ENCODE data around the gene TBX18.

DNA sequence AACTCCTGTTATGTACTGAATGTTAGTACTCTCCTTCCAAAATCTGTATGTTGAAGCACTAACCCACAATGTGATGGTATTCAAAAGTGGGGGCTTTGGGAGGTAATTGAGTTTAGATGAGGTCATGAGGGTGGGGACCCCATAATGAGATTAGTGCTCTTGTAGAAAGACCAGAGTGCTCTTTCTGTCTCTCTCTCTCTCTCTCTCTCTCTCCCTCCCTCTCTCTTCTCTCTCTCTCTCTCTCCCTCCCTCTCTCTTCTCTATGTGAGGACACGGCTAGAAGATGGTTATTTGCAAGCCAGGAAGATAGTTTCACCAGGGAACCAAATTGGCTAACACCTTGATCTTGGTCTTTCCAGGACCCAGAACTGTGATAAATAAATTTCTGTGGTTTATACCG, 107.4 kb downstream of the TBX18 start:
- TF ChIP-seq POLR2A (IDR thresholded peaks at IDR 0.05; ENCODE audit: low read depth, low read length) (no peak), POLR2AphosphoS5 (IDR thresholded peaks at IDR 0.05; ENCODE audit: low read depth, low read length) (no peak)
